HEK293 (cell line): ENCODE measurements around the gene CD1D.

ENCODE experiments used
- CTCF ChIA-PET: fragments of 350-600 bp; formaldehyde crosslinking; extraction: SDS; loops from one replicate; lab custom pipeline; 2021; ENCODE audit warnings: antibody characterized with exemption; lab: Yijun Ruan, JAX
- POLR2A ChIA-PET: fragments of 300-600 bp; formaldehyde crosslinking; extraction: SDS; loops from one replicate; lab custom pipeline; 2020; ENCODE audit warnings: antibody characterized with exemption, inconsistent platforms; lab: Yijun Ruan, JAX
- H3K27ac ChIP-seq: fragments of 200-500 bp; sonication (Bioruptor generic); 2 replicates; pipeline ENCODE4 v1.5.1; 2014; ENCODE audit warnings: low read depth, low read length, control low read depth, inconsistent platforms; ENCODE audit errors: extremely low read depth
- H3K36me3 ChIP-seq, 2 experiments: fragments of 200-500 bp in 1 of 2; sonication (Bioruptor generic) in 1 of 2; 1 replicate in 1 of 2; 2 replicates in 1 of 2; pipeline ENCODE4 v1.5.1; 2014 to 2017; ENCODE audit warnings: inconsistent platforms in 2 of 2, low read length in 2 of 2; ENCODE audit not compliant: control insufficient read depth in 2 of 2, insufficient read depth in 1 of 2
- H3K4me1 ChIP-seq: fragments of 200-500 bp; sonication (Bioruptor generic); 2 replicates; pipeline ENCODE4 v1.5.1; 2014; ENCODE audit warnings: mild to moderate bottlenecking, low read length, inconsistent platforms; ENCODE audit not compliant: control insufficient read depth, insufficient read depth
- H3K4me3 ChIP-seq: 2 replicates; pipeline ENCODE4 v1.5.1; 2011; ENCODE audit warnings: low read depth, mild to moderate bottlenecking, control low read depth, low read length, moderate library complexity
- H3K9me3 ChIP-seq: fragments of 200-500 bp; sonication (Bioruptor generic); 2 replicates; pipeline ENCODE4 v1.5.1; 2014; ENCODE audit warnings: low read depth, low read length, inconsistent platforms; ENCODE audit not compliant: control insufficient read depth, insufficient read depth
- FEZF1 ChIP-seq: fragments of 450-650 bp; formaldehyde crosslinking; IDR thresholded peaks from 2 replicates; pipeline ENCODE4 v1.5.1; 2016; ENCODE audit warnings: missing biosample characterization, missing genetic modification characterization
- GLI4 ChIP-seq: fragments of 450-650 bp; formaldehyde crosslinking; IDR thresholded peaks from 2 replicates; pipeline ENCODE4 v1.5.1; 2016; ENCODE audit warnings: missing biosample characterization, missing genetic modification characterization
- GLIS1 ChIP-seq: fragments of 450-650 bp; formaldehyde crosslinking; IDR thresholded peaks from 2 replicates; pipeline ENCODE4 v1.5.1; 2016; ENCODE audit warnings: missing biosample characterization, missing genetic modification characterization
- KLF7 ChIP-seq: fragments of 450-650 bp; formaldehyde crosslinking; IDR thresholded peaks from 2 replicates; pipeline ENCODE4 v1.5.1; 2016; ENCODE audit warnings: missing biosample characterization, missing genetic modification characterization, borderline replicate concordance
- SETDB1 ChIP-seq: IDR thresholded peaks from one replicate; pipeline ENCODE4 v1.6.1; 2017; ENCODE audit warnings: mild to moderate bottlenecking, low read length, moderate library complexity, mixed read lengths; ENCODE audit not compliant: insufficient read length
- ZBTB11 ChIP-seq: fragments of 450-650 bp; formaldehyde crosslinking; conservative IDR thresholded peaks from 2 replicates; pipeline ENCODE4 v1.5.1; 2016; ENCODE audit warnings: low read depth, missing biosample characterization, missing genetic modification characterization
- ZNF155 ChIP-seq: fragments of 450-650 bp; formaldehyde crosslinking; IDR thresholded peaks from 2 replicates; pipeline ENCODE4 v1.5.1; 2016; ENCODE audit warnings: missing biosample characterization, missing genetic modification characterization
- ZNF280C ChIP-seq: fragments of 450-650 bp; formaldehyde crosslinking; IDR thresholded peaks from 2 replicates; pipeline ENCODE4 v1.5.1; 2016; ENCODE audit warnings: missing biosample characterization, missing genetic modification characterization
- ZNF549 ChIP-seq: fragments of 450-650 bp; IDR thresholded peaks from 2 replicates; pipeline ENCODE4 v1.5.1; 2018; ENCODE audit warnings: missing biosample characterization, missing genetic modification characterization, mild to moderate bottlenecking, inconsistent platforms, moderate library complexity
- ZNF585B ChIP-seq: fragments of 450-650 bp; formaldehyde crosslinking; IDR thresholded peaks from 2 replicates; pipeline ENCODE4 v1.5.1; 2016; ENCODE audit warnings: missing biosample characterization, missing genetic modification characterization
- ZNF664 ChIP-seq: fragments of 450-650 bp; formaldehyde crosslinking; IDR thresholded peaks from 2 replicates; pipeline ENCODE4 v1.5.1; 2016; ENCODE audit warnings: missing biosample characterization, missing genetic modification characterization
- ZNF670 ChIP-seq: fragments of 450-650 bp; formaldehyde crosslinking; IDR thresholded peaks from 2 replicates; pipeline ENCODE4 v1.5.1; 2016; ENCODE audit warnings: missing biosample characterization, missing genetic modification characterization, low read depth
- ZNF791 ChIP-seq: fragments of 450-650 bp; formaldehyde crosslinking; IDR thresholded peaks from 2 replicates; pipeline ENCODE4 v1.5.1; 2016; ENCODE audit warnings: missing biosample characterization, missing genetic modification characterization
- ZNF830 ChIP-seq: fragments of 450-650 bp; IDR thresholded peaks from 2 replicates; pipeline ENCODE4 v1.5.0; 2018; ENCODE audit warnings: missing biosample characterization, missing genetic modification characterization, low read depth, mild to moderate bottlenecking, moderate library complexity
- TF ChIP-seq, protein P1 (sequence below): IDR thresholded peaks from 2 replicates; pipeline ENCODE4 v1.6.1; 2011; ENCODE audit warnings: mild to moderate bottlenecking, low read depth, low read length, borderline replicate concordance
- TF ChIP-seq, protein P2 (sequence below): fragments of 450-650 bp; formaldehyde crosslinking; IDR thresholded peaks from 2 replicates; pipeline ENCODE4 v1.5.1; 2017; ENCODE audit warnings: missing biosample characterization, missing genetic modification characterization
- TF ChIP-seq, protein P3 (sequence below): fragments of 450-650 bp; formaldehyde crosslinking; IDR thresholded peaks from 2 replicates; pipeline ENCODE4 v1.5.1; 2016; ENCODE audit warnings: missing biosample characterization, missing genetic modification characterization
- TF ChIP-seq, protein P4 (sequence below): fragments of 450-650 bp; formaldehyde crosslinking; IDR thresholded peaks from 2 replicates; pipeline ENCODE4 v1.5.1; 2017; ENCODE audit warnings: missing biosample characterization, mild to moderate bottlenecking, missing genetic modification characterization, moderate library complexity

Gene CD1D

DNA sequence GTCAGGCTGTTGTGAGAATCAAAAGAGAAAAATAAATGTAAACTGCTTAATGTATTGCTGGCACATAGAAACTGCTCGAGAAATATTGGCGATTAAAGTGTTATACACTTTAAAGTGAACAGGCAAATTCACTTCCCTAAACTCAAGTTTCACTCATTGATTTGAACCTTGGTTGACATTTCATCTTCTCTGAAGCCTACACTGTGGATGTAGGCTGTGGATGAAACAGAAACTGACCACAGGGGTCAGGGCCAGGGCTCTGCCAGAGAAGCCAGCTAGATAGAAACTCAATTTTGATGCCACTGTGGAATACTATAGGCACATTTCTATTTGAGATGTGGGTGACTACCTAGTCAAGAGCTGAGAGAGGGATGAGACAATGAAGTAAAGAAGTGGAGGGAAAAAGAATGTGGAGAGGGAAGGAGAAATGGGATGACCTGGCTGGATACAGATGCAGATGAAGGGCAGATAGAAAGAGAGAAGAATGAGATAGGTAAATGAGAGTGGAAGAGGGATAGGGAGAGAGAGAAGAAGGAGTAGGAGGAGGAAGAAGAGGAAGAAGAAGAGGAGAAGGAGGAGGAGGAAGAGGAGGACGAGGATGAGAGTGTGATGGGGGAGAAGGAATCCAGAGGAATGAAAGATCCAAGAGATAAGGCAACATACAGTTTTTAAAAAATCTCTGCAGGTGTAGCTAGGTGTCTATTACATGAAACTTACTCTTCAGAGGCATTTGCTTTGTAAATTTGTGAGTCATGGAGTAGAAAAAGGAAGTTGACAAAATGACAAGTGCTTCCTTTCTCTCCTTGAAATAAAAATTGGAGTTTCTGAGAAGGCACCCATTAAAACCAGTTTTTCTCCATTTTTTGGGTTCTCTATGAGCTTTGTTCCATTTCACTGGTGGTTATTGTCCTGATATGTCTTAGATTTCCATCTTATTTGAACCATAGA lies 17.4 kb upstream of the CD1D start:
- H3K4me1 ChIP-seq: no peaks in the 10 kb centered on the region
- ChIA-PET CTCF (no interaction called here), POLR2A (interaction anchor here (1.0 kb wide), 1 partner anchor 23 kb away, joined by 3 read pairs; no protein-coding TSS in a partner anchor)

More for the DNA sequence above, 17.4 kb upstream of the CD1D start:
- Histone ChIP-seq H3K27ac (no peak overlapping the region), H3K4me3 (no peak overlapping the region), H3K36me3 (no peaks in the 10 kb centered on the region), H3K9me3 (no peaks in the 10 kb centered on the region)
- TF ChIP-seq, protein P1, sequence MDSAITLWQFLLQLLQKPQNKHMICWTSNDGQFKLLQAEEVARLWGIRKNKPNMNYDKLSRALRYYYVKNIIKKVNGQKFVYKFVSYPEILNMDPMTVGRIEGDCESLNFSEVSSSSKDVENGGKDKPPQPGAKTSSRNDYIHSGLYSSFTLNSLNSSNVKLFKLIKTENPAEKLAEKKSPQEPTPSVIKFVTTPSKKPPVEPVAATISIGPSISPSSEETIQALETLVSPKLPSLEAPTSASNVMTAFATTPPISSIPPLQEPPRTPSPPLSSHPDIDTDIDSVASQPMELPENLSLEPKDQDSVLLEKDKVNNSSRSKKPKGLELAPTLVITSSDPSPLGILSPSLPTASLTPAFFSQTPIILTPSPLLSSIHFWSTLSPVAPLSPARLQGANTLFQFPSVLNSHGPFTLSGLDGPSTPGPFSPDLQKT: no peak
- TF ChIP-seq ZBTB11: no peak
- no peak for TF ChIP-seq ZNF585B
- TF ChIP-seq FEZF1 (tag by site-specific recombination): no peak
- TF ChIP-seq GLI4 (tag by site-specific recombination): no peak
- no peak for TF ChIP-seq ZNF280C (tag by site-specific recombination)
- TF ChIP-seq ZNF830 (tag by site-specific recombination): no peak
- TF ChIP-seq, protein P2, sequence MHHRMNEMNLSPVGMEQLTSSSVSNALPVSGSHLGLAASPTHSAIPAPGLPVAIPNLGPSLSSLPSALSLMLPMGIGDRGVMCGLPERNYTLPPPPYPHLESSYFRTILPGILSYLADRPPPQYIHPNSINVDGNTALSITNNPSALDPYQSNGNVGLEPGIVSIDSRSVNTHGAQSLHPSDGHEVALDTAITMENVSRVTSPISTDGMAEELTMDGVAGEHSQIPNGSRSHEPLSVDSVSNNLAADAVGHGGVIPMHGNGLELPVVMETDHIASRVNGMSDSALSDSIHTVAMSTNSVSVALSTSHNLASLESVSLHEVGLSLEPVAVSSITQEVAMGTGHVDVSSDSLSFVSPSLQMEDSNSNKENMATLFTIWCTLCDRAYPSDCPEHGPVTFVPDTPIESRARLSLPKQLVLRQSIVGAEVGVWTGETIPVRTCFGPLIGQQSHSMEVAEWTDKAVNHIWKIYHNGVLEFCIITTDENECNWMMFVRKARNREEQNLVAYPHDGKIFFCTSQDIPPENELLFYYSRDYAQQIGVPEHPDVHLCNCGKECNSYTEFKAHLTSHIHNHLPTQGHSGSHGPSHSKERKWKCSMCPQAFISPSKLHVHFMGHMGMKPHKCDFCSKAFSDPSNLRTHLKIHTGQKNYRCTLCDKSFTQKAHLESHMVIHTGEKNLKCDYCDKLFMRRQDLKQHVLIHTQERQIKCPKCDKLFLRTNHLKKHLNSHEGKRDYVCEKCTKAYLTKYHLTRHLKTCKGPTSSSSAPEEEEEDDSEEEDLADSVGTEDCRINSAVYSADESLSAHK (tag by site-specific recombination): no peak
- no peak for TF ChIP-seq SETDB1
- TF ChIP-seq, protein P3, sequence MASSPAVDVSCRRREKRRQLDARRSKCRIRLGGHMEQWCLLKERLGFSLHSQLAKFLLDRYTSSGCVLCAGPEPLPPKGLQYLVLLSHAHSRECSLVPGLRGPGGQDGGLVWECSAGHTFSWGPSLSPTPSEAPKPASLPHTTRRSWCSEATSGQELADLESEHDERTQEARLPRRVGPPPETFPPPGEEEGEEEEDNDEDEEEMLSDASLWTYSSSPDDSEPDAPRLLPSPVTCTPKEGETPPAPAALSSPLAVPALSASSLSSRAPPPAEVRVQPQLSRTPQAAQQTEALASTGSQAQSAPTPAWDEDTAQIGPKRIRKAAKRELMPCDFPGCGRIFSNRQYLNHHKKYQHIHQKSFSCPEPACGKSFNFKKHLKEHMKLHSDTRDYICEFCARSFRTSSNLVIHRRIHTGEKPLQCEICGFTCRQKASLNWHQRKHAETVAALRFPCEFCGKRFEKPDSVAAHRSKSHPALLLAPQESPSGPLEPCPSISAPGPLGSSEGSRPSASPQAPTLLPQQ (tag by site-specific recombination): no peak
- TF ChIP-seq ZNF549 (tag by site-specific recombination): no peak
- TF ChIP-seq ZNF791: no peak
- TF ChIP-seq, protein P4, sequence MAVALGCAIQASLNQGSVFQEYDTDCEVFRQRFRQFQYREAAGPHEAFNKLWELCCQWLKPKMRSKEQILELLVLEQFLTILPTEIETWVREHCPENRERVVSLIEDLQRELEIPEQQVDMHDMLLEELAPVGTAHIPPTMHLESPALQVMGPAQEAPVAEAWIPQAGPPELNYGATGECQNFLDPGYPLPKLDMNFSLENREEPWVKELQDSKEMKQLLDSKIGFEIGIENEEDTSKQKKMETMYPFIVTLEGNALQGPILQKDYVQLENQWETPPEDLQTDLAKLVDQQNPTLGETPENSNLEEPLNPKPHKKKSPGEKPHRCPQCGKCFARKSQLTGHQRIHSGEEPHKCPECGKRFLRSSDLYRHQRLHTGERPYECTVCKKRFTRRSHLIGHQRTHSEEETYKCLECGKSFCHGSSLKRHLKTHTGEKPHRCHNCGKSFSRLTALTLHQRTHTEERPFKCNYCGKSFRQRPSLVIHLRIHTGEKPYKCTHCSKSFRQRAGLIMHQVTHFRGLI (tag by site-specific recombination): no peak
- no peak for TF ChIP-seq ZNF670 (tag by site-specific recombination)
- TF ChIP-seq ZNF664 (tag by site-specific recombination): no peak
- TF ChIP-seq KLF7 (tag by site-specific recombination): no peak
- no peak for TF ChIP-seq GLIS1 (tag by site-specific recombination)
- TF ChIP-seq ZNF155 (tag by site-specific recombination): no peak
